ENCODE data around the gene MACO1.

DNA sequence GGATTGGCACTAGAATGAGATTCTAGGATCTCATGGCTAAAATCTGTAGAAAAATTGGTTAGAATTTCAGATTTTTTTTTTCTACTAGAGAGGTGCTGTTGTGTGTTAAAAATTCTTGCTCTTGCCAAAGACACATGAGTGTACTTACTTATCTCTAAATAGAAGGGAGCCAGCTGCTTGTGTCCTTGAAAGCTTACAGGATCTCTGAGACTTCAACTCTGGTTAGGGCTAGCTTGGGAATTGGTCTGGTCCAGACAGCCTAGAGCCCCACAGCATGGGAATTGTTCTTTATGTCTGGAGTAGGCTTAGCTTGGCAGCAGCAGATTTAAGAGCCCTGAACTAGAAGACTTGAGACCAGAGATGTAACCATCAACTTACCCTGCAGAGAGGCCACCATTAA, 37.3 kb downstream of the MACO1 start:
- TF ChIP-seq CTCF (IDR thresholded peaks at IDR 0.05) (no peak), POLR2A (IDR thresholded peaks at IDR 0.05) (no peak)

Measured in thyroid gland (tissue), 4 donors.